A549 (cell line): ENCODE results near the gene MICOS13. TPM values are rescaled to one million over a fixed set of nuclear protein-coding genes. Genes with fewer than 3 reads are reported as not detected.

Experiments
- ATAC-seq, 2 experiments: fragments of 200-7000 bp in 1 of 2; fragments of >200 bp in 1 of 2; cut with Nextera tagmentation in 1 of 2; cut with Tn5 transposase in 1 of 2; 3 replicates each; pipeline versions ENCODE4 v1.8.0 to v1.9.1; 2018 to 2020; ENCODE audit warnings: mild to moderate bottlenecking in 1 of 2, moderate library complexity in 1 of 2
- CTCF ChIA-PET: fragments of 300-600 bp; sonication (Branson Sonifier 250); formaldehyde crosslinking; extraction: SDS; loops from one replicate; lab custom pipeline; 2021; ENCODE audit warnings: antibody characterized with exemption, inconsistent platforms; lab: Yijun Ruan, JAX
- POLR2A ChIA-PET: fragments of 350-600 bp; formaldehyde crosslinking; extraction: SDS; loops from one replicate; lab custom pipeline; 2021; ENCODE audit warnings: antibody characterized with exemption, inconsistent platforms; lab: Yijun Ruan, JAX
- DNase-seq, 2 experiments: peaks; one replicate each; pipeline versions ENCODE4 v3.0.0 to v3.0.0-alpha.2; 2011 to 2016; ENCODE audit warnings: low read depth in 1 of 2, low spot score in 1 of 2
- FAIRE-seq: peaks from 2 replicates; lab custom pipeline; 2011; peaks lifted over from hg19 to GRCh38; lab: Jason Lieb, UNC
- H3K27ac ChIP-seq, 2 experiments: fragments of >200 bp; sonication (Bioruptor Twin); formaldehyde crosslinking; 3 replicates each; pipeline ENCODE4 v1.5.1; 2016 to 2017
- H3K4me1 ChIP-seq: fragments of >200 bp; sonication (Bioruptor Twin); formaldehyde crosslinking; 3 replicates; pipeline ENCODE4 v1.6.1; 2016
- H3K4me2 ChIP-seq: fragments of >200 bp; sonication (Bioruptor Twin); formaldehyde crosslinking; 3 replicates; pipeline ENCODE4 v1.6.1; 2016
- H3K4me3 ChIP-seq: fragments of >200 bp; sonication (Bioruptor Twin); formaldehyde crosslinking; 3 replicates; pipeline ENCODE4 v1.5.1; 2016
- H3K9me3 ChIP-seq: fragments of >200 bp; sonication (Bioruptor Twin); formaldehyde crosslinking; 3 replicates; pipeline ENCODE4 v1.6.1; 2016
- CBX2 ChIP-seq: fragments of 200-600 bp; sonication (generic); IDR thresholded peaks from 2 replicates; pipeline ENCODE4 v1.6.1; 2016; ENCODE audit warnings: low read depth, mild to moderate bottlenecking, borderline replicate concordance
- CBX8 ChIP-seq: fragments of 200-600 bp; sonication (generic); IDR thresholded peaks from 2 replicates; pipeline ENCODE4 v1.6.1; 2016
- EHMT2 ChIP-seq: fragments of 200-600 bp; sonication (generic); IDR thresholded peaks from 2 replicates; pipeline ENCODE4 v1.6.1; 2016; ENCODE audit warnings: antibody characterized with exemption, low read depth, mild to moderate bottlenecking, moderate library complexity
- ESRRA ChIP-seq: fragments of 150-350 bp; IDR thresholded peaks from 2 replicates; pipeline ENCODE4 v1.6.1; 2014; ENCODE audit warnings: mild to moderate bottlenecking, low read length, borderline replicate concordance
- FOSB ChIP-seq: fragments of 250-450 bp; sonication (Bioruptor Pico); IDR thresholded peaks from 2 replicates; pipeline ENCODE4 v1.5.0; 2020; ENCODE audit warnings: mild to moderate bottlenecking, moderate library complexity
- FOXS1 ChIP-seq: fragments of 250-450 bp; sonication (Bioruptor Pico); IDR thresholded peaks from 2 replicates; pipeline ENCODE4 v1.5.0; 2020; ENCODE audit warnings: mild to moderate bottlenecking, moderate library complexity
- GATA3 ChIP-seq: IDR thresholded peaks from 2 replicates; pipeline ENCODE4 v1.6.1; 2012; ENCODE audit warnings: borderline replicate concordance
- HDAC2 ChIP-seq: fragments of 200-600 bp; sonication (generic); IDR thresholded peaks from 2 replicates; pipeline ENCODE4 v1.6.1; 2016
- HMGXB4 ChIP-seq: fragments of 250-450 bp; sonication (Bioruptor Pico); IDR thresholded peaks from 2 replicates; pipeline ENCODE4 v1.5.0; 2021; ENCODE audit warnings: mild to moderate bottlenecking, moderate library complexity, borderline replicate concordance
- HOXA7 ChIP-seq: fragments of 250-450 bp; sonication (Bioruptor Pico); IDR thresholded peaks from 2 replicates; pipeline ENCODE4 v1.5.0; 2020; ENCODE audit warnings: mild to moderate bottlenecking, moderate library complexity
- HOXB13 ChIP-seq: fragments of 250-450 bp; sonication (Bioruptor Pico); IDR thresholded peaks from 2 replicates; pipeline ENCODE4 v1.5.0; 2020; ENCODE audit warnings: low read depth, mild to moderate bottlenecking, moderate library complexity
- HOXB5 ChIP-seq: fragments of 250-450 bp; sonication (Bioruptor Pico); IDR thresholded peaks from 2 replicates; pipeline ENCODE4 v1.5.0; 2020; ENCODE audit warnings: mild to moderate bottlenecking, moderate library complexity
- JUN ChIP-seq, 2 experiments: fragments of >200 bp; sonication (Bioruptor Twin); formaldehyde crosslinking; IDR thresholded peaks; 2 replicates in 1 of 2; 3 replicates in 1 of 2; pipeline ENCODE4 v1.6.1; 2016 to 2017
- KDM5A ChIP-seq: fragments of 200-600 bp; sonication (generic); IDR thresholded peaks from 2 replicates; pipeline ENCODE4 v1.6.1; 2016; ENCODE audit warnings: antibody characterized with exemption, mild to moderate bottlenecking
- MAFK ChIP-seq: fragments of 450-650 bp; IDR thresholded peaks from 2 replicates; pipeline ENCODE4 v1.6.1; 2014; ENCODE audit not compliant: partially characterized antibody
- MAX ChIP-seq: IDR thresholded peaks from 2 replicates; pipeline ENCODE4 v1.6.1; 2012
- MAZ ChIP-seq: fragments of 150-350 bp; IDR thresholded peaks from 2 replicates; pipeline ENCODE4 v1.6.1; 2014; ENCODE audit warnings: antibody characterized with exemption, low read depth, low read length, borderline replicate concordance
- NPAS2 ChIP-seq: fragments of 250-450 bp; sonication (Bioruptor Pico); IDR thresholded peaks from 2 replicates; pipeline ENCODE4 v1.8.0; 2022; ENCODE audit warnings: mild to moderate bottlenecking, moderate library complexity, borderline replicate concordance
- PBX3 ChIP-seq: IDR thresholded peaks from 2 replicates; pipeline ENCODE4 v1.6.1; 2012
- SREBF2 ChIP-seq: fragments of 450-650 bp; IDR thresholded peaks from 2 replicates; pipeline ENCODE4 v1.6.1; 2014; ENCODE audit warnings: mild to moderate bottlenecking, moderate library complexity
- TFCP2L1 ChIP-seq: fragments of 250-450 bp; sonication (Bioruptor Pico); IDR thresholded peaks from 2 replicates; pipeline ENCODE4 v1.5.0; 2021; ENCODE audit warnings: mild to moderate bottlenecking
- TP53 ChIP-seq: fragments of 250-450 bp; sonication (Bioruptor Pico); IDR thresholded peaks from 2 replicates; pipeline ENCODE4 v1.5.0; 2021; ENCODE audit warnings: mild to moderate bottlenecking, moderate library complexity
- USF2 ChIP-seq: fragments of 450-650 bp; IDR thresholded peaks from 2 replicates; pipeline ENCODE4 v1.6.1; 2014; ENCODE audit warnings: antibody characterized with exemption
- ZFP36 ChIP-seq: fragments of 450-650 bp; IDR thresholded peaks from 2 replicates; pipeline ENCODE4 v1.6.1; 2014; ENCODE audit warnings: borderline replicate concordance; ENCODE audit not compliant: partially characterized antibody
- WGBS: methylation state at CpG from one replicate; pipeline ENCODE4 v1.1.6; 2017; ENCODE audit errors: missing lambda C conversion rate; 5-methylcytosine and 5-hydroxymethylcytosine counted together
- polyA plus RNA-seq, 4 experiments: library from polyadenylated mRNA; depleted of rRNA in 3 of 4; stranded (reverse); fragments of >200 nt; fragmentation: RNase III in 1 of 4; extraction: RNeasy Plus Mini Kit Qiagen cat#74134 plus additional on column Dnase treatment in 1 of 4; gene quantifications; 2 replicates in 3 of 4; 3 replicates in 1 of 4; pipeline ENCODE4 v1.2.3, GENCODE V29; 2011 to 2017

The MICOS13 gene
- polyA plus RNA-seq, 2 of the 4 experiments (the other 2 are of a cell fraction) = 20.5 to 48.8 TPM

- no peak for ATAC-seq
- DNase-seq = no peak
- Histone ChIP-seq H3K4me1 (0 out of 3 replicates have a peak, but pooled peaks cover 9% of the 10 kb centered on the region), H3K4me3 (no peak overlapping the region), H3K27ac (no peak overlapping the region), H3K9me3 (no peaks in the 10 kb centered on the region), H3K4me2 (no peak overlapping the region)
- no peak for FAIRE-seq
- CTCF ChIA-PET = interaction anchor here (0.6 kb wide), 1 partner anchor 350 kb away, joined by 3 read pairs; no protein-coding TSS in a partner anchor
- POLR2A ChIA-PET = no interaction called here
- no peak for TF ChIP-seq HOXB13 (CRISPR knock-in tag)
- TF ChIP-seq GATA3 = no peak
- TF ChIP-seq ZFP36 = no peak
- no peak for TF ChIP-seq EHMT2
- no peak for TF ChIP-seq FOXS1 (CRISPR knock-in tag)
- no peak for TF ChIP-seq USF2
- TF ChIP-seq PBX3 = no peak
- no peak for TF ChIP-seq HDAC2
- TF ChIP-seq TP53 (CRISPR knock-in tag) = no peak
- no peak for TF ChIP-seq ESRRA
- TF ChIP-seq CBX8 = no peak
- TF ChIP-seq HOXB5 (CRISPR knock-in tag) = no peak
- TF ChIP-seq CBX2 = no peak
- no peak for TF ChIP-seq KDM5A
- TF ChIP-seq HOXA7 (CRISPR knock-in tag) = no peak
- TF ChIP-seq JUN (IDR thresholded peaks at IDR 0.05) = no peak
- TF ChIP-seq MAZ = no peak
- TF ChIP-seq SREBF2 = no peak
- no peak for TF ChIP-seq TFCP2L1 (CRISPR knock-in tag)
- no peak for TF ChIP-seq NPAS2
- WGBS = 60% methylated on average over 1 of the region's 1 CpG
These were observed 42.3 kb downstream of the MICOS13 start for GRCh38 chr19:5637971-5638370.

- no peak for ATAC-seq
- CTCF ChIA-PET = interaction anchor here (0.5 to 0.9 kb wide), 2 partner anchors 75 to 121 kb away, joined by 3 read pairs; no protein-coding TSS in a partner anchor
- H3K27ac ChIP-seq = no peak overlapping the region
- POLR2A ChIA-PET = interaction anchor here (0.9 kb wide), 1 partner anchor 13 kb away, joined by 4 read pairs; the partner anchor contains the start of genes SAFB and SAFB2
- WGBS = 92% methylated on average over 6 of the region's 6 CpGs
- no peak for DNase-seq
- FAIRE-seq = no peak
- no peaks in the 10 kb centered on the region for H3K9me3 ChIP-seq
- TF ChIP-seq MAX = no peak
- no peak for TF ChIP-seq MAFK
- no peak for TF ChIP-seq FOSB (CRISPR knock-in tag)
- TF ChIP-seq HDAC2 = no peak
- TF ChIP-seq HMGXB4 (CRISPR knock-in tag) = no peak
- peaks cover 9% of the 10 kb centered on the region; the same call in 2 of the 3 replicates for H3K4me1 ChIP-seq
- no peak overlapping the region for H3K4me2 ChIP-seq
- H3K4me3 ChIP-seq = no peak overlapping the region
These were observed 44.9 kb downstream of the MICOS13 start for GRCh38 chr19:5635427-5635826.
